Activated CD4-positive, CD25-positive, alpha-beta regulatory T cell treated with anti-CD3 and anti-CD28 coated beads, Interleukin-2, amount 50 U/mL, for 24 hours (primary cell): ENCODE data around the gene STAT3.
"Not testable (repeated sequence)": the region's sequence is repeated elsewhere in the genome, so short reads cannot be mapped to it uniquely, and the experiment has no call there.

Source experiments
- ATAC-seq, 2 donors: fragments of 150-1000 bp; cut with Tn5 transposase; one replicate each; pipeline ENCODE4 v1.10.0; 2021; ENCODE audit warnings: mild to moderate bottlenecking in 1 of 2, moderate library complexity in 1 of 2

STAT3 gene

DNA sequence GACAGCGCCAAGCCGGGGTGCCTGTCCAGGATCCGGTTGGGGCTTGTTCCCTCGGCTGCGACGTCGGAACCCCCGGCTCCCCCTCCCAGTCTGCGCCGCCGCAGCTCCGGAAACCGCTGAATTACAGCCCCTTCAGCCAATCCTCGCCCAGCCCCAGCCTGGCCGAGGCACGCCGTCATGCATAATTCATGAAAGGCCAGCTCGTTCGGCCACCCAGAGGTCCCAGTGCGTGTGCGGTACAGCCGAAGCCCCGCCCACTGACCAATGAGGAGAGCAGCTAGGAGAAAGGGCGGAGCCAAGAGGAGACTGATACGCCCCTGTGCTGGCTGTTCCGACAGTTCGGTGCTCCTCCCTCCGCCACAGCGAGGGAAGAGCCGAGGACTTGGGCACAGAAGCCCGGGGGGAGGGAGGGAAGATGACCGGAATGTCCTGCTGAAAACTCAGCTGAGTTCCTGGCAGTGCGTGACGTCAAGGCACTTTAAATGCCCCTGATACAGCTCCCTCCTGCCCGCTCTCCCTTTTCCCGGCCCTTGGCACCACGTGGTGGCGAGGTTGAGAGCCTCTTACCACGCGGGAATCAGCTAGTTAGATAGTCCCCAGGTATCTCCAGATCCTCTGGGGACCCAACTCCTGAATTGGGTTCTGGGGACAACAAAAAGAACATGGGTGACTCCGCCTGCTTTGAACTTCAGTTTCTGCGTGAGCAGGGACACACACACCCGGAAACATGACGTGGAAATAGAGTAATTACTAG lies at the start of gene STAT3:
Gene STAT3 (minus strand): TSS at position 62 of the 754 bp plus-strand sequence. CDS start 39,926 bp downstream, outside the sequence.
- ATAC-seq, result peak; percentile 83 to 87

DNA sequence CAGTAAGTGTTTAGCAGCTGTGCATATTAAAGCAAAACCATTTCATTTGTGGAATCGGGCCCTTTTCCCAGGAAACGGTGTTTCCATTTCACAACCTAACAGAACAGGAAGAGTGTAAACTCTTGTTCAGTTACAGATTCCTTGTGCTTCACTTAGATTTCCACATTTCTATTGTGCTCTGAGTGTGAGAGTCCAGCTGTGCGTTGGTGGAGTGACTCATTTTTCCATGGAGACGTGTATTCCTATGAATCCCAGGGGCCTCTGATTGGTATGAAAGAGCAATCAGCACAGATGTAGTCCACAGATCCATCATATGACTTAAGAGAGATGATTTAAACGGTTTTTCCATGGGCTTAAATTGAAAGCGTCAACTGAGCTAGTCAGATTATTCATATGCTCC lies 48.1 kb upstream of the STAT3 start:
- no peak for ATAC-seq

DNA sequence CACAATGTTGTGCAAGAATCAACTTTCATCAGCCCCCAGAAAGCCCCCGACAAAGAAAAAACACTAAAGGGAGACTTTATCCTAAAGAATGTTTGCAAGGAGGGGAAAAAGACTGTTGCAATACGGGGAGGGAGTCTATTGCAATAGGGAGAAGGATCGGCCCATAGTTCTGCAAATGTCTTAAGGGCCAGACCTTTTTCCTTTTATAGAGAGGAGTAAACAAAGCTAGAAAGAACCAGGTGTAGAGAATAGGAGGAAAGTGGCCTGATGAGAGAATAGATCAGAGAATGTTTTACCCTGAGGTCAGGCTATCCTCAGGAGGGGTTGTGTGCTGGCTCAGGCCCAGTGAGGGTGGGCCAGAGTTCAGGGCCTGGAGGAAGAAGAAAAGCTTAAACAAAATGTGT lies 43.5 kb upstream of the STAT3 start:
- no peak for ATAC-seq

DNA sequence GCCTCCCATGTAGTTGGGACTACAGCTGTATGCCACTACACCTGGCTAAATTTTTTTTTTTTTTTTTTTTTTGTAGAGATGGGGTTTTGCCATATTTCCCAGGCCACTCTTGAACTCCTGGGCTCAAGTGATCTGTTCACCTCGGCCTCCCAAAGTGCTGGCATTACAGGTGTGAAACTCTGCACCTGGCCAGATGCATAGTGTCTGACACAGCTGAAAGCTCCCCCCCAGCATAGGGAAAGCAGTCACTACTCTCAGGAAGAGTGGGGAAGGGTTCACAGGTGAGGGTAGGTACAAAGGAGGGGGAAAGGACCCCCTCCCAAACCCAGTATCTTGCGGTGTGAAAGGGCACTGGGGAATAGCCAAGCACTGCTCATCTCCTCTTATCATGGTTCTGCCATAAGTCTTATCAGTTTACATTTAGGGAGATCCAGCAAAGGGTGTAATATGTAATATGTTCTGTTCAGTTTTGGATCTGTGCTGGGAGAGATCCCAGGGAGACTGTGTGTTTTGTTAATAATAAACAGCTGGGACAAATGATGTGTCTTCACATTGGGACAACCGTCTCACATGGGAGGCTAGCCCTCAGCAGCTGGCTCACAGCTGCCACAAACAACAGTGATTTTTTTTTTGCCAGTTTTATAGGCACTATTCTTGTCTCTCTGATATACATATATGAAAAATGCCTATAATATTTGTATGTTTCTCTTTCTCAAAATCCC lies 41.6 kb upstream of the STAT3 start:
- ATAC-seq, result no peak

- ATAC-seq, result peak; percentile 44 to 51
These were observed 40.1 kb upstream of the STAT3 start for GRCh38 chr17:42428141-42428944.

GRCh38 chr17:42424991-42425610 lies 36.9 kb upstream of the STAT3 start:
- ATAC-seq, result no peak

GRCh38 chr17:42423766-42424165 lies 35.5 kb upstream of the STAT3 start:
- ATAC-seq, result no peak

DNA sequence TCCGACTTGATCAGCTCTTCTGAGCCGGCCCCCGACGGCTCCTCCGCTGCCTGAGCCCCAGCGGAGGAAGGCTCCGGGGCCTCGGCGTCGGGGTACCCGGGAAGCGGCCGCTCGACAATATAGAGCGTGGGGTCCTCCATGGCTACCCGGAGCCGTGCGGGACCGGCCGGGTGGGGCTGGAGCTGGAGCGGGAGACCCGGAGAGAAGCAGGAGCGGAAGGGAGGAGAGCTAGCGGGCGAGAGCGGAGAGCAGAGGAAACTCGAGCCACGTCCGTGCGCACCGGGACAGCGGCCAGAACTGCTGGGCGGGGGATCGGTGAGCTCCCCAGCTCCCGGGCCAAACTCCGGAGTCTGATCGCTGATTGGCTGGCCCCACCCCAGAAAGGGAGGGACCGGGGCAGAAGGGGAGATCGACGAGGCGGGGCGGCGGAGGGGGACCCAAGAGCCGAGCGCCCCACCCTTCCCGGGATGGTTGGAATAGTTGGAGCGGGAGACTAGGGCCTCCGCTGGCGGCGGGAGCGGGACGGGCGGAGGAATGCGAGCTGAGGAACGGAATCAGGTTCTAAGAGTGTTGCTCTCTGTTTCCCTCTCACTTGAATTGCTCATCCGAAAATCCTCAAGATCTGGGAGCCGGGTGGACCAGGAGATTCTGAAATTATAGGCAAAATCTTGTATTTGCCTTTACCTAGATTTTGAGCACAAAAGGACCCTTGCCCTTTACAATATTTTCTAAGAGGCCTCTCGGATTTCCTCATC lies 34.9 kb upstream of the STAT3 start, which contains the start of gene CAVIN1:
Gene CAVIN1 (minus strand): TSS at position 299 of the 755 bp plus-strand sequence. CDS start 159 bp downstream, at position 140.
- ATAC-seq, result peak in 1 of 2 donors; percentile 11

DNA sequence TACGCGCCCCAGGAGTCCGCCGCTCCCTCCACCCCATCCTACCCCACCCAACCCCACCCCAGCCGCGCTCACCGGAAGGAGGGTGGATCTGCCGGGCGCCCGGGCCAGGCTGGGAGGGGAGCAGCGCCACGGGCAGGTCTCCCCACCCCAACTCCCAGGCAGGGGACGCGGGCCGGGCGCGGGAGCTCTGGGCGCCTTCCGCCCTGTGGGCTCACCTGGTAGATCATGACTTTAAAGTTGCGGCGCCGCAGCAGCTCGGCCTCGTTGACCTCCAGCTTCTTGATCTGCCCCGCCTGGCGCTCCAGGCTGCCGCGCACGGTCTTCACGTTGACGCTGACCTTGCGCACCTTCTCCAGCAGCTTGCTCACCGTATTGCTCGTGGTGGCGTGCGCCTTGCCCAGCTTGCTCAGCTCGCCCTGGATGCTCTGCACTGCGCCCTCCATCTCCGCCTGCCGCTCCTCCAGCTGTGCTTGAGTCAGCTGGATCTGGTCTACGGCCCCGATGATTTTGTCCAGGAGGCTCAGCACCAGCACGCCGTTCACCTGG lies 34.2 kb upstream of the STAT3 start:
- ATAC-seq, result peak; percentile 57 to 59

DNA sequence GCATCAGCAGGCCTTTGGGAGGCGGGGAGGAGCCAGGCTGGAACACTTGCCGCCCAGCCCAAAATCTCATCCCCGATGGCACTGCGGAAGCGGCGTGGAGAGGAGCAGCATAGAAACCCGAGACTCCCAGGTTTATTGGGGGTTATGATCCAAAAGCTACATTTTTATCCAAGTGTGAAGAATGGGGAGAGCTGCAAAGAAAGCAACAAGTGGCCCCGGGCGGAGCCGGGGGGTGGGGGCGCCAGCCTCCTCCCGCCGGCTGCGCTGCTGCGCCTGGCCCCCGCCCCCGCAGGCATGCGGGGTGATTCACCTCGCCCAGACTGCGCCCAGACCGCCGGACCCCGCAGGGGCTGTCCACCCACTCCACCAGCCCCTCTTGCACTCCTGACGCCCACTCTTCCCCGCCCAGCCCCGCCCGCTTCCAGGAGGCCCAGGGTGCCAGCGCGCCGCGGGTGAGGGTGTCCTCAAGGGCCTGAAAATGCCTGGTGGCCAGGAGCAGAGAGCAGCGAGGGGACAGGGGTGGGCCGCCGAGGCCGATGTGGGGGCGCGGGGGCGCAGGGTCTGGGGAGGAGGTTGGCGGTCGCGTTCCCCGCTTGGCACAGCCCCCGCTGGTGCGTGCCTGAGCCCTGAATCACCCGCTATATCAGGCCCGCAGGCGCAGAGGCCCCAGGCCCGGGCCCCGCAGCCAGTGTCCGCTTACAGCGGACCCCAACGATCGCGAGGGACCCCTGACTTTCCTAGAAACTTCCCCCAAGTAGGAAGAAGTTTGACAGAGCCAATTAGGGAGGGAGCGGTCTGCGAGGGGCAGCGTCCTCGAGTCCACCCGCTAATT lies 33.5 kb upstream of the STAT3 start:
- ATAC-seq, result peak; percentile 37 to 45

DNA sequence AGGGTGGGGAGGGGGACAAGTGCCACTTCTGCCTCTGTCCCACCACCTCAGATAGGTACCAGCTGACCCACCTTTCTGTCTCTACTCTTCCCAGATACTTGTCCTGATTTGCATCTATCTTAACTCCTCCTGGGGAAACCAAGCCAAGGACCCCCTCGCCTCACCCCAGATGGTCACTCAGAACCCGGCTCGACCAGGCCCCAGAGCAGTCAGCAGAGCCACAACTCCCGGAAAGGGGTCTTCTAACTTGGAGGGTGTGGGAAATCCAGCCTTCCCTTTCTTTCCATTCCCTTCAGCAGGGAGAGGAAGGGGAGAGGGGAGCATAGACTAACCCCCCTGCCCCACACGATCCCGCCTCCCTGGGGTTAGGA lies 32.9 kb upstream of the STAT3 start:
- ATAC-seq, result no peak

DNA sequence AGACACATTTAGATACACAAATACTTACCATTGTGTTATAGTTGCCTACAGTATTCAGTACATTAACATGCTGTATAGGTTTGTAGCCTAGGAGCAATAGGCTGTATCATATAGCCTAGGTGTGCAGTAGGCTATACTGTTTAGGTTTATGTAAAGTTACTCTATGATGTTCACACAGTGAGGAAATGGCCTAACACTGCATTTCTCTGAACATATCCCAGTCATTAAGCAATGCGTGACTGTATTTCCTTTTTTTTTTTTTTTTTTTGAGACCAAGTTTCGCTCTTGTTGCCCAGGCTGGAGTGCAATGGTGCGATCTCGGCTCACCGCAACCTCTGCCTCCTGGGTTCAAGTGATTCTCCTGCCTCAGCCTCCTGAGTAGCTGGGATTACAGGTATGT lies 29.7 kb upstream of the STAT3 start:
- ATAC-seq, result not testable (repeated sequence)

DNA sequence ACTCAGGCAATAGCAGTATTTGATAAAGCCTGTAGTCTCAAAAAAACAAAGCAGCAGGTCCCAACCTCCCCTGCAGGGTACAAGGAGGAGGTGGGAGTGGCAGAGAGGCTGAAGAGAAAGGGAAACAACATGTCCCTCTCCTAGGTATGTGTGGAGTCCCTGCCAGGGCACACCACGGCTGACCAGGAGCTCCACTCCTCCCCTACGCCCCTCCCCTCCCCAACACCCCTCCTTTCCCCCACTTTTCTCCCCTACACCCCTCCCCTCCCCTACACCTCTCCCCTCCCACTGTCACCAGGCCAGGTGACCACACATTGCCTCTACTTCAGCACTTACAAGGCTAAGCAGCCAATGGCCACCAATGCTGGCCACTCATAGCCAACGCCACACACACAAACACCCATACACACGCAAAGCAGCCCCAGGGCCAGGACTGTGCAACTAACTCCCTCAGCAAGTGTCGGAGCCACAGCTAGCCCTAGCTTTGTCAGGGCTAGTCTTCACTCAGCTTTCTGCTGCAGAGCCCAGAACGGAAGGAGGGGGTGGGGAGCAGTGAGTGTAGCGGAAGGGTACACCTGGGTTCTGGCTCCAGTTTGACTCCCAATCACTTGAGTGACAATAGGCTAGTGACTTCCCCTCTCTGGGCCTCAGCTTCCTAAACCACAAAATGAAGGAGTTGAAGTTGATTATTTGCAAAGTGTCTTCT lies 26.6 kb upstream of the STAT3 start:
- peak; percentile 82 to 88 for ATAC-seq

DNA sequence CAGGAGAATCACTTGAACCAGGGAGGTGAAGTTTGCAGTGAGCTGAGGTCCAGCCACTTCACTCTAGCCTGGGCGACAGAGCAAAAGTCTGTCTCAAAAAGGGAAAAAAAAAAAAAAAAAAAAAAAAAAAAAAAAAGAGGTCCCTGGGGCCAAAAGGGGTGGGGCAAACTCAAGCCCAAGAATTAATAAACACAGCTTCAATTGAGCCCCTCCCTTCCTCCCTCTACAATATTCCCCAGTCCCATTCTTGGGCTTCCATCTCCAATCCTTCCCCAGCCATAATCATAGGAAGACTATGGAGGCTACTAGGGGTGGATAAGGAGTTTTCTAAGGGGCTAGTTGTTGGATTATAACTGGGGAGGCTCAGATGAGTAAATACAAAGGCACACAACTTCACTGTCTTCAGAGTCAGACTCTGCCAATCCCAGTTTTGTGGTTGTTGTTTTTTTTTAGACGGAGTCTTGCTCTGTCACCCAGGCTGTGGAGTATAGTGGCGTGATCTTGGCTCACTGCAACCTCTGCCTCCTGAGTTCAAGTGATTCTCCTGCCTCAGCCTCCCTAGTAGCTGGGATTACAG lies 25.3 kb upstream of the STAT3 start:
- no peak for ATAC-seq

- ATAC-seq, result no peak
These were observed 23.9 kb upstream of the STAT3 start for GRCh38 chr17:42411905-42412679.

- no peak for ATAC-seq
These were observed 23.1 kb upstream of the STAT3 start for GRCh38 chr17:42411361-42411760.

DNA sequence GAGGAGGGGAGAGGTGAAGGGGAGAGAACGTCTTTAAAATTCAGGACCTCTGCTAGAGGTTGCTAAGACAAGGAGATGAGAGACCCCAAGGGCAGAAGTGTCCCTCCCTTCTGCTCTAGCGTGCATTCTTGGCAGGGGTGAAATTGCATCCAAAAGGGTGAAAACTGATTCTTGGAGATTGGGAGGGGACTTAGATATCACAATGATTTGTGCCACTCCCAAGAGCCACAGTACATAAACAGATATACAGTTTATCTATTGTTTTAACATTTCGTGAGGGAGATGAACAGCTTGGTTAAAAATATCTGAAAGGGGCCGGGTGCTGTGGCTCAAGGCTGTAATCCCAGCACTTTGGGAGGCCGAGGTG lies 22.1 kb upstream of the STAT3 start:
- no peak for ATAC-seq

DNA sequence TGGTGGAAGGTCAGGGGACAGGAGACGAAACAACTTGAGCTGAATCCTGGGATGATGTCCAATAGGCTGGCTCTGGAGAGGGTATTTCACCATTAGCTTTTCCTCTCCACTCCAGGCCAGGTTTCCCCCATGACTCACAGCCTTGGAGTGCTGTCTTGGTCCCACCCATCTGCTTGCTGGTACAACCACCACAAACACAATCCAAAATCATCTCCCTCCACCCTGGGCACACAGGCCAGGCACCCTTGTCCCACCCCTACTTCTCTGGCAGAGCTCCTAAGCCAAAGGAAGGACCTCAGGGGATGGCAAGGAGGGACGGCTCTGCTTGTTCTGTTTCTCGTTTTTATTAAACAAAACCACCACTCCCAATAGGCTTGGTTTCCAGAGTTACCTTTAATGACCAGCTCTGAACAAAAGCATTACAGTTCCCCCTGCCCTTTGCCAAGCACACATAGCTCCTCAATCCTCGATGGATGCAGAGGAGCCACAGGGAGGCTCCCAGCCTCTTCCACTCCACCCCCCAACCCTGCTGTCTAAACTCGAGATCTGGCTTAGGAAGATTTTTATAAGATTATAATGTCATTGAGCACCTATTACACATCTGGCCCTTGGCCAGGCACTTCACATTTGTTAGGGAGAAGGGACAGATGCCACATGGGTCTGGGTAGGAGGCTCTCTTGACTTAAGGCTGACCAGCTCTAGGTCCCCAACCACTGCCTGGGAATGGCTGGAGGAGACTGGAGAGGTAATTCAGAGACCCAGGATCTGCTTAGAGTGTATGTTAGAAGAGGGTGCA lies 21.5 kb upstream of the STAT3 start:
- ATAC-seq, result no peak
